GM15510 (cell line): ENCODE results near the gene PTPA.

Experiments used
- POLR2A ChIP-seq: IDR thresholded peaks from 3 replicates; pipeline ENCODE4 v1.6.1; 2011; ENCODE audit warnings: borderline replicate concordance; ENCODE audit not compliant: insufficient read length; ENCODE audit errors: extremely low read depth

PTPA gene

GRCh38 chr9:129110740-129111527 is at the start of gene PTPA, which contains the start of gene CRAT:
PTPA (plus strand) TSS chr9:129111415; CDS start chr9:129111601, 186 bp downstream.
CRAT (minus strand) TSS chr9:129110793; CDS start chr9:129110509, 284 bp downstream.
- peak; percentile 87 for TF ChIP-seq POLR2A

- no peak for TF ChIP-seq POLR2A
Measured at GRCh38 chr9:129063061-129063460, 48.2 kb upstream of the PTPA start.

GRCh38 chr9:129064499-129064908 is 46.7 kb upstream of the PTPA start:
- no peak for TF ChIP-seq POLR2A

GRCh38 chr9:129068110-129068509 is 43.1 kb upstream of the PTPA start:
- no peak for TF ChIP-seq POLR2A

GRCh38 chr9:129068990-129069861 is 42.0 kb upstream of the PTPA start:
- TF ChIP-seq POLR2A = no peak

- no peak for TF ChIP-seq POLR2A
Measured at GRCh38 chr9:129069862-129070641, 41.2 kb upstream of the PTPA start.

GRCh38 chr9:129070696-129071525 is 40.3 kb upstream of the PTPA start:
- TF ChIP-seq POLR2A = no peak

- no peak for TF ChIP-seq POLR2A
Measured at GRCh38 chr9:129071526-129072126, 39.6 kb upstream of the PTPA start.

GRCh38 chr9:129072171-129072570 is 39.0 kb upstream of the PTPA start:
- TF ChIP-seq POLR2A = no peak

GRCh38 chr9:129073404-129073803 is 37.8 kb upstream of the PTPA start:
- no peak for TF ChIP-seq POLR2A

GRCh38 chr9:129074106-129074505 is 37.1 kb upstream of the PTPA start:
- TF ChIP-seq POLR2A = no peak

- no peak for TF ChIP-seq POLR2A
Measured at GRCh38 chr9:129075996-129076639, 35.1 kb upstream of the PTPA start.

GRCh38 chr9:129076640-129077037 is 34.6 kb upstream of the PTPA start:
- TF ChIP-seq POLR2A = no peak

GRCh38 chr9:129077236-129077635 is 34.0 kb upstream of the PTPA start:
- TF ChIP-seq POLR2A = no peak
